GM20000 (cell line): Measurements from ENCODE around the gene PLEKHM2.

Experiments
- DNase-seq: peaks from one replicate; pipeline ENCODE4 v3.0.0; 2012; ENCODE audit warnings: low spot score
- TF ChIP-seq, protein P1 (sequence below): IDR thresholded peaks from 2 replicates; pipeline ENCODE4 v1.5.1; 2012; ENCODE audit warnings: mild to moderate bottlenecking, control low read depth; ENCODE audit errors: extremely low read depth, missing control alignments

PLEKHM2 gene

DNA sequence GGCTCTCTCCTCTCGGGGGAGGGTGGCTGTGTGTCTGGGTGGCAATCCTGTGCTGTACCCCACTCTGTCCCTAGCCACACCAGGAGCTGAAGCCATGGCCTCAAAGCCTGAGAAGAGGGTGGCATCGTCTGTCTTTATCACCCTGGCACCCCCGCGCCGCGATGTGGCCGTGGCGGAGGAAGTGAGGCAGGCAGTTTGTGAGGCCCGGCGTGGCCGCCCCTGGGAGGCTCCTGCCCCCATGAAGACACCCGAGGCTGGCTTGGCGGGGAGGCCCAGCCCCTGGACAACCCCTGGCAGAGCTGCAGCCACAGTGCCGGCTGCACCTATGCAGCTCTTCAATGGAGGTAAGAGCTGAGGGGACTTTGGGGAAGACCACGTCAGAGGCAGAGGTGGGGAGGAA, 80.8 kb downstream of the PLEKHM2 start:
- TF ChIP-seq, protein P1, sequence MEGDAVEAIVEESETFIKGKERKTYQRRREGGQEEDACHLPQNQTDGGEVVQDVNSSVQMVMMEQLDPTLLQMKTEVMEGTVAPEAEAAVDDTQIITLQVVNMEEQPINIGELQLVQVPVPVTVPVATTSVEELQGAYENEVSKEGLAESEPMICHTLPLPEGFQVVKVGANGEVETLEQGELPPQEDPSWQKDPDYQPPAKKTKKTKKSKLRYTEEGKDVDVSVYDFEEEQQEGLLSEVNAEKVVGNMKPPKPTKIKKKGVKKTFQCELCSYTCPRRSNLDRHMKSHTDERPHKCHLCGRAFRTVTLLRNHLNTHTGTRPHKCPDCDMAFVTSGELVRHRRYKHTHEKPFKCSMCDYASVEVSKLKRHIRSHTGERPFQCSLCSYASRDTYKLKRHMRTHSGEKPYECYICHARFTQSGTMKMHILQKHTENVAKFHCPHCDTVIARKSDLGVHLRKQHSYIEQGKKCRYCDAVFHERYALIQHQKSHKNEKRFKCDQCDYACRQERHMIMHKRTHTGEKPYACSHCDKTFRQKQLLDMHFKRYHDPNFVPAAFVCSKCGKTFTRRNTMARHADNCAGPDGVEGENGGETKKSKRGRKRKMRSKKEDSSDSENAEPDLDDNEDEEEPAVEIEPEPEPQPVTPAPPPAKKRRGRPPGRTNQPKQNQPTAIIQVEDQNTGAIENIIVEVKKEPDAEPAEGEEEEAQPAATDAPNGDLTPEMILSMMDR: no peak
- DNase-seq: no peak

DNA sequence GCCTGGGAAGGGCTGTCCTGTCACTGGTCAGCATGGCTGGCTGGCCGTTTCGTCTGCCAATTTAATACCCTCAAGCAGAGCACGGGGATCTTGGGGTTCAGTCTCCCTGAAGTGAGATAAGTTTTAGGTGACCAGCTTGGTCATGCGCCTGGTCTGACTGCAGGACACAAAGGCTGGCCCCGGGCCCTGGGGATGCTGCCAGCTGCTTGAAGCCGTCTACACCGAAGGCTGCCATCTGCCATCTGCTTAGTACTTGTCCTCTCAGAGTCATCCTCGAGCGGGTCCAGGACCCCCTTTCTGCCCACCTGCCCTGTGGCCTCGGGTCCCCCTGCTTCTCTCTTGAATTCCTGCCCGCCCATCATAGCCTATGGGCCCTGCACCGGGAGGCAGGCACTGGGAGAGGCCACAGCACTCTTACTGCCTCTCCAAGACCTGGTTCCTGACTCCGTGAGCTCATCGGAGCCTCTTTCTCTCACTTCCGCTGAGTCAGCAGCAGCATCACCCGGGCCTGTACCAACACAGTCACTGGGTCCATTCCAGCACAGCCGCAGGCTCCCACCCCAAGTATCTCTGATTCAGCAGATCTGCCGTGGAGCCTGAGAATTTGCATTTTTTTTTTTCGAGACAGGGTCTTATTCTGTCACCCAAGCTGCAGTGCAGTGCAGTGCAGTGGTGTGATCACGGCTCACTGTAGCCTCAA, 81.5 kb downstream of the PLEKHM2 start:
- TF ChIP-seq, protein P1: no peak
- DNase-seq: no peak

GRCh38 chr1:15767941-15768340, 83.8 kb downstream of the PLEKHM2 start:
- TF ChIP-seq, protein P1: no peak
- DNase-seq: no peak

- TF ChIP-seq, protein P1: no peak
- no peak for DNase-seq
Observed at GRCh38 chr1:15768388-15768787, 84.3 kb downstream of the PLEKHM2 start.

GRCh38 chr1:15770313-15770962, 86.3 kb downstream of the PLEKHM2 start:
- TF ChIP-seq, protein P1: no peak
- DNase-seq: no peak

GRCh38 chr1:15771836-15772515, 87.9 kb downstream of the PLEKHM2 start:
- DNase-seq: no peak
- TF ChIP-seq, protein P1: no peak

DNA sequence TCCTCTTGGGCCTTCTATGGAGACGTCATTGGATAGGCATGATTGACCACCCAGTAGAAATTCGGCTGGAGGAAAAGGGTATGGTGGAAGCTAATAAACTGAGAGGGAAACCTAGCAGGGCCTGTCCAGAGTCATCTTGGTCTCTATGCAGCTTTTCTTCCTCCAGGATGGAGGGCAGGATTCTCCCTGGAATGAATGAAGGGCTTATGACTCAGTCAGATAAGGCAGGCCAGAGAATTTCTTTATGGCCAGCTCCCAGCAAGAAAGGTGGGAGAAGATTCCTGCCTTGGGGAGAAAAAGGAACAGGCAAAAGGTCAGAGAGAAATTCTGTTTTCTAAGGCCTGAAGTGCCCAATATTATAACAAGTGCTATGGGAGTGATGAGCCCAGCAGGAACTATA, 91.6 kb downstream of the PLEKHM2 start:
- no peak for DNase-seq

More for the DNA sequence above, 91.6 kb downstream of the PLEKHM2 start:
- TF ChIP-seq, protein P1: no peak
